ENCODE data around the gene AATF. TPM values are rescaled to one million over a fixed set of nuclear protein-coding genes. Genes with fewer than 3 reads are reported as not detected.

The AATF gene
- total and polyA plus RNA-seq, 4 donors = 28.2 to 41.4 (median 38.7) TPM

- no peak overlapping the region for H3K9ac ChIP-seq (ENCODE audit: insufficient read depth in 1 of 2, low read length in 2 of 2)
- H3K27ac ChIP-seq (ENCODE audit: low read depth in 1 of 2, low read length in 1 of 2) = no peak overlapping the region
- H3K4me1 ChIP-seq (ENCODE audit: control insufficient read depth in 5 of 5, insufficient read depth in 5 of 5, low read length in 5 of 5) = peaks cover 0 to 15% (median 7%) of the 10 kb centered on the region in 5 donors
- H3K36me3 ChIP-seq (ENCODE audit: control insufficient read depth in 4 of 4, insufficient read depth in 4 of 4, low read length in 4 of 4) = no peaks in the 10 kb centered on the region
- no peak for TF ChIP-seq CTCF (IDR thresholded peaks at IDR 0.05; ENCODE audit: control extremely low read depth, extremely low read depth)
- DNase-seq = peak in 2 of 3 donors; percentile 24 to 54
- WGBS, 2 donors = 10 to 15% methylated on average over 44 of the region's 44 CpGs
- no peak overlapping the region for H3K4me3 ChIP-seq
- peaks cover 0 to 97% (median 94%) of the 10 kb centered on the region in 3 donors for H3K27me3 ChIP-seq (ENCODE audit: control insufficient read depth in 3 of 3, insufficient read depth in 3 of 3, low read length in 2 of 3)
- peaks cover 0 to 6% (median 0%) of the 10 kb centered on the region in 4 donors for H3K9me3 ChIP-seq (ENCODE audit: control insufficient read depth in 4 of 4, insufficient read depth in 3 of 4, low read length in 3 of 4)
- ATAC-seq (ENCODE audit: insufficient read depth, low FRiP score) = no peak
Measured at GRCh38 chr17:36943250-36944191, 5.2 kb upstream of the AATF start.

DNA sequence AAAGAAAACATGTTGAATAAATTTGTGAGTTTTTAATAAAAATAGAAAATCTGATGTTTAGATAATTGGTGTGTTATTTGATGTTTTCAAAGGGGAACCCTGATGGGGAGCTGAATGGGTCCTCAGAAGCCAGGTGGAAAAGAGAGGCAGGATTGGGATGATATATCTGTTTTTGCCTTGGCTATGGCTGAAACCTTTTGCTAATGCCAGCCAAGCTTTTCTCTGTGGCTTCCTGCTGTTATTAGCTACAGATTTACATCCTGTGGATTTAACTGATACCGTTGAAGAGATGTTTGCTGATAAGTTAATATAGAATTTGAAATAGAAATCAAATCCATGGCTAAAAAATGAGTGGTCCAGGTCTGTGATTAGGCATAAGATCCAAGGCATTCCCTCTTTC lies 4.2 kb upstream of the AATF start:
- H3K27me3 ChIP-seq (ENCODE audit: control insufficient read depth in 3 of 3, insufficient read depth in 3 of 3, low read length in 2 of 3) = peaks cover 0 to 87% (median 84%) of the 10 kb centered on the region in 3 donors
- ATAC-seq (ENCODE audit: insufficient read depth, low FRiP score) (no peak), DNase-seq (no peak)
- no peak overlapping the region for H3K4me3 ChIP-seq
- H3K4me1 ChIP-seq (ENCODE audit: control insufficient read depth in 5 of 5, insufficient read depth in 5 of 5, low read length in 5 of 5) = peaks cover 0 to 11% (median 8%) of the 10 kb centered on the region in 5 donors
- no peak overlapping the region for H3K27ac ChIP-seq (ENCODE audit: low read depth in 1 of 2, low read length in 1 of 2)
- H3K9me3 ChIP-seq (ENCODE audit: control insufficient read depth in 4 of 4, insufficient read depth in 3 of 4, low read length in 3 of 4) = peaks cover 0 to 3% (median 0%) of the 10 kb centered on the region in 4 donors
- no peak overlapping the region for H3K9ac ChIP-seq (ENCODE audit: insufficient read depth in 1 of 2, low read length in 2 of 2)
- no peak for TF ChIP-seq CTCF (IDR thresholded peaks at IDR 0.05; ENCODE audit: control extremely low read depth, extremely low read depth)
- peaks cover 0 to 4% (median 0%) of the 10 kb centered on the region in 4 donors for H3K36me3 ChIP-seq (ENCODE audit: control insufficient read depth in 4 of 4, insufficient read depth in 4 of 4, low read length in 4 of 4)
- 3 to 8% methylated on average over 1 of the region's 1 CpG for WGBS, 2 donors

GRCh38 chr17:36945140-36945539 lies 3.6 kb upstream of the AATF start:
- WGBS, 2 donors = 26 to 35% methylated on average over 1 of the region's 1 CpG
- Histone ChIP-seq H3K9ac (ENCODE audit: insufficient read depth in 1 of 2, low read length in 2 of 2) (no peak overlapping the region), H3K36me3 (ENCODE audit: control insufficient read depth in 4 of 4, insufficient read depth in 4 of 4, low read length in 4 of 4) (peaks cover 0 to 4% (median 0%) of the 10 kb centered on the region in 4 donors), H3K27me3 (ENCODE audit: control insufficient read depth in 3 of 3, insufficient read depth in 3 of 3, low read length in 2 of 3) (peaks cover 0 to 81% (median 78%) of the 10 kb centered on the region in 3 donors), H3K27ac (ENCODE audit: low read depth in 1 of 2, low read length in 1 of 2) (no peak overlapping the region), H3K9me3 (ENCODE audit: control insufficient read depth in 4 of 4, insufficient read depth in 3 of 4, low read length in 3 of 4) (peaks cover 0 to 3% (median 0%) of the 10 kb centered on the region in 4 donors), H3K4me3 (no peak overlapping the region), H3K4me1 (ENCODE audit: control insufficient read depth in 5 of 5, insufficient read depth in 5 of 5, low read length in 5 of 5) (peaks cover 4 to 17% (median 10%) of the 10 kb centered on the region in 5 donors)
- TF ChIP-seq CTCF (IDR thresholded peaks at IDR 0.05; ENCODE audit: control extremely low read depth, extremely low read depth) = no peak
- no peak for DNase-seq
- ATAC-seq (ENCODE audit: insufficient read depth, low FRiP score) = no peak

Measured in lung (tissue), 12 donors.